Measurements from ENCODE around the gene GPHN.
A peak's percentile ranks its signal among the peaks of the same experiment; 100 is the strongest.
"Not testable (repeated sequence)": the region's sequence is repeated elsewhere in the genome, so short reads cannot be mapped to it uniquely, and the experiment has no call there.

GPHN gene

DNA sequence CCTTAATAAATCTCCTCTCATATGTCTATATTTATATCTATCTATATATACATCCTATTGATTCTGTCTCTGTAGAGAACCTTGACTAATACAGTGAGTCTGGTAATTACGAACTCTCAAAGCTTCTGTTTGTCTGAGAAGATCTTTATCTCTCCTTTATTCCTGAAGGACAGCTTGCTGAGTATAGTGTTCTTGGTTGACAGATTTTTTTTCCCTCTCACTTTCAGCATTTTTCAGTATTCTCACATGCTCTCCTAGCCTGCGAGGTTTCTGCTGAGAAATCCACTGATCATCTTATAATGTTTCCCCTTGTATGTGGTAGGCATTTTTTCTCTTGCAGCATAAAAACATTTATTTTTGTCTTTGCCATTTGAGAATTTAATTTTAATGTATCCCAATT is 67.1 kb downstream of the GPHN start:
- DNase-seq = no peak
- intact Hi-C loops (cut with DNase I) = no loop called here

DNA sequence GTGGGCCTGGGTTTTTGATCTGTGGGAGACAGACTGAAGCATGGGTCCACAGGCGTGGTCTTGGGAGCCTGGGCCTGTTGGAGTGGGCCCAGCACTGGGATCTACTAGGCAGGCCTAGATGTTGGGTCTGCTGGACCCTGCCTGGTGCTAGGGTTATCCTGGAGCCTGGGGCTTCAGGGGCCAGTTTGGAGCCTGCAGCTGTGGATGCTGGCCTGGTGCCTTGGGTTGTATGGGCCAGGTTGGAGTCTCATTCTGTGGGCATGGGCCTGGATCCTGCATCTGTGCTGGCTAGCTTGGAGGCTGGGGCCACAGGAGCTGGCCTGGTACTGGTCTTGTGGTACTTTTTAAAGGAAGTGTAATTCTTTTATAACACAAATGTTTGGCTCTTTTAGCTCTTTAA is 68.0 kb downstream of the GPHN start:
- intact Hi-C loops (cut with DNase I) = no loop called here
- DNase-seq = no peak

DNA sequence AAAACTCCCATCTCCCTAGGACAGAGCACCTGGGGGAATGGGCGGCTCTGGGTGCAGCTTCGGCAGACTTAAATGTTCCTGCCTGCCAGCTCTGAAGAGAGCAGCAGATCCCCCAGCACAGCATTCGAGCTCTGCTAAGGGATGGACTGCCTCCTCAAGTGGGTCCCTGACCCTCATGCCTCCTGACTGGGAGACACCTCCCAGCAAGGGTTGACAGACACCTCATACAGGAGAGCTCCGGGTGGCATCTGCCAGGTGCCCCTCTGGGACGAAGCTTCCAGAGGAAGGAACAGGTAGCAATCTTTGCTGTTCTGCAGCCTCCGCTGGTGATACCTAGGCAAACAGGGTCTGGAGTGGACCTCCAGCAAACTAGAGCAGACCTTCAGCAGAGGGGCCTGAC is 79.8 kb downstream of the GPHN start:
- DNase-seq; intact Hi-C loops (cut with DNase I): not testable (repeated sequence)

GRCh38 chr14:66595394-66595793 is 87.4 kb downstream of the GPHN start:
- intact Hi-C loops (cut with DNase I) = no loop called here
- no peak for DNase-seq

DNA sequence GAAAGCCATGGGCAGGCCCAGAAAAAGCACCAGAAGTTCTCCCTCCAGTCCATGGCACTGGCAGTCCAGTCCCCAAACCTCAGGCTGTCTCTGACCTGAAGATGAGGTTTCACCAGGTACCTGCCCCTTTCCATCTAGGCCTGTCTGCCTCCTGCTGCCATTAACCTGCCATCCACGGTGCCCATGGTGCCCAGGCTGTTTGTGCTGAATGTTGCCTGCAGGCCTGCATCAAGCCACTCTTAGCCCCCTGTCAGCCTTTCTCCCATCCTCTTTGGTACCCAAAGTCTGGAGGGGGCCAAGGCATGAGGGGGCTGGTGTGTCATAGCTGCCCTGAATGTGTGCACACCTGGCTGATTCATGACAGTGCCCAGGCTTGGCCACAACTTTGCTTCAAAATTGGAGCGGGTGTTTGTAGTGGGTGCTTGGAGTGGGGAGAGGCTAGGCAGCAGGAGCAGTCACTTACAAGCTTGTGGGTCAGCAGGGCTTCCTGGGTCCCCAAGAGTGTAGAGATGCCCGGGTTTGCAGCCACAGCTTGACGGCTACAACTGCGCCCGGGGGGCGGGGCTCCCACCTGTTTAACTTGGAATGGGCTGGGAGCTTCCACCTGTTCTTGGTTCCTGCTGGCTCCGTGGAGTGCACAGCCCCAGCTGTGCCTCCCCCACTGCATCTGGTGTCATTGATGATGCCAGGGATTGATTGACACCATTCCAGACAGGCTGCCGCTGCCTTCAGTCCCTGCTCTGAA is 88.5 kb downstream of the GPHN start:
- DNase-seq = no peak

GRCh38 chr14:66600416-66600815 is 92.5 kb downstream of the GPHN start:
- no peak for DNase-seq
- intact Hi-C loops (cut with DNase I) = no loop called here

More for the DNA sequence above, 88.5 kb downstream of the GPHN start:
- intact Hi-C loops (cut with DNase I) = no loop called here

DNA sequence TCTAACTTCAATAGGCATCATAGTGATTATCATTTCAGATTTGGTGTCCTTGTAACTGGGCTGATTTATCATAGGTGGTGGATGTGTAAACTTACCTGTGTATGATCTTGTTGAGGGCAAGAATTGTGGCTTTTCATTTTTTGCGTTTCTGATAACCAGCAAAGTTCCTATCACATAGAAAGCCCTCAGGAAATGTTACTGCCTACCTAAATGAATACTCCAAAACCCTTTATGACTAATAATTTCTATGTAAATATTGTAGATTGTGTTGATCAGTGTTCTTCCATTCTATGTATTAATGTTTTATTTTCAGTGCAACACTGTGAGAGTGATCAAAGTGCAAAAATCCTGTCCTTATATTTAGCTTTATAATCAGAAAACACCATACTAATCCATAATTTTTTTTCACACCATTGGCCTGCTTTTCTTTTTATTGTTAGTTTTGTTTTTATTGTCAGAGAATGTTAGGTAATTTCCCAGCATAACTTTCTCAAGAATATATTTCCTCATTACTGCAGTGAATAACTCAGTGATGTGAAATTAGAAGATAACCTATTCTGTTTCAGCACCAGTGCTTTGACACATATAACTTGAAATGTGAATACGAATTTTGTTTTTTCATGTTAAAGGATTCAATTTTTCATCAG is 94.1 kb downstream of the GPHN start:
- intact Hi-C loops (cut with DNase I) = no loop called here
- no peak for DNase-seq

DNA sequence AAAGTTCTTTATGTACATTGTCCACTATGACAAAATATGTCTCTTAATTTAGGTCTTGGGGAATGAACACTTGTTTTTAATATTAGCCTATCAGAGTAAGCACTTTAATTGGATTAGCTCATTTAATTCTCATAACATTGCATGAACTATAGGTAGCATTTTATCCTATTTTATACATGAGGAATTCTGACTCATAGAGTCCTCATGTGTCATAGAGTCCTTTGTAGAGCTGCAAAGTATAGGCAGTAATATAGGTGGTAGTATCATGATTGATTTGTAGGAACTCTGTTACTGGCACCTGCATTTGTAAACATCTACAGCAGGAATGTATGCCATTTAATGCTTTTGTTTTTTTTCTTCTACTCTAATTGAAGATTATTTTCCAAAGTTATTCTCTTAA is 96.0 kb downstream of the GPHN start:
- no peak for DNase-seq
- intact Hi-C loops (cut with DNase I) = no loop called here

- intact Hi-C loops (cut with DNase I) = no loop called here
- no peak for DNase-seq
Measured at GRCh38 chr14:66606826-66607225, 98.9 kb downstream of the GPHN start.

GRCh38 chr14:66610154-66610563 is 102.2 kb downstream of the GPHN start:
- DNase-seq = no peak

DNA sequence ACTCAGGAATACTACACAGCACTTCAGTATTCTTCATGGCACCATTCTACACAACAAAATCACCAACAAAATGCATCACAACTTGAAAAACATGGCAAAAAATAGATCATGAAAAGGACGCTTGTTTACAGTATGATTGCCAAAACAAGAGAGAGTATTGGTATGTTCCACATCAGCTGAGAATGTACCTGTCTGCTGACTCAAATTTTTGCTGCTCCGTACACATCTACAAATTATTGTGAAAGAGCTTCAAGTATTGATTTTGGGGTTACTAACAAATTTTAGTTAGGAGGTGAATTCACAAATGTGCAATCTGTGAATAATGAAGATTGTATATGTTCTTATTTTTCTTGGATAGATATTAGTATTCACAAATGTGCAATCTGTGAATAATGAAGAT is 105.4 kb downstream of the GPHN start:
- intact Hi-C loops (cut with DNase I) = no loop called here
- DNase-seq = no peak

More at GRCh38 chr14:66610154-66610563, 102.2 kb downstream of the GPHN start:
- intact Hi-C loops (cut with DNase I) = no loop called here

DNA sequence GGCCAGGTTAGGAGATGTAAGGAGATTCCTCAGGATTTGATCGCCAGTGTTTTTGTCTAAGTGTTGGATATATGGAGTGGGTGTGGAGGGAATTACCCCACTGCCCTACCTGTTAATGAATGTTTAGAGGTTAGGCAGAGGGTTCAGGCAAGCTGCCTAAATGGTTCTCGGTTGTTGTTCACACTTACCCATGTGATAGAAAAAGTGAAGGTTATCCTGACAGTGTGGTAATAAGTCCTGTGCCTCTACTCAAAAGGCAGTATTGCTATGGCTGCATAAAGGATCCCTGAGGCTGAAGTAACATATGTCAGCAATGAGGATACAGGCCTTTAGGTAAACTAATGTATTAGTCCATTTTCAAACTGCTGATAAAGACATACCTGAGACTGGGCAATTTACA is 112.0 kb downstream of the GPHN start:
- intact Hi-C loops (cut with DNase I) = no loop called here
- DNase-seq = no peak

- intact Hi-C loops (cut with DNase I) = no loop called here
- no peak for DNase-seq
Measured at GRCh38 chr14:66623838-66624237, 115.9 kb downstream of the GPHN start.

DNA sequence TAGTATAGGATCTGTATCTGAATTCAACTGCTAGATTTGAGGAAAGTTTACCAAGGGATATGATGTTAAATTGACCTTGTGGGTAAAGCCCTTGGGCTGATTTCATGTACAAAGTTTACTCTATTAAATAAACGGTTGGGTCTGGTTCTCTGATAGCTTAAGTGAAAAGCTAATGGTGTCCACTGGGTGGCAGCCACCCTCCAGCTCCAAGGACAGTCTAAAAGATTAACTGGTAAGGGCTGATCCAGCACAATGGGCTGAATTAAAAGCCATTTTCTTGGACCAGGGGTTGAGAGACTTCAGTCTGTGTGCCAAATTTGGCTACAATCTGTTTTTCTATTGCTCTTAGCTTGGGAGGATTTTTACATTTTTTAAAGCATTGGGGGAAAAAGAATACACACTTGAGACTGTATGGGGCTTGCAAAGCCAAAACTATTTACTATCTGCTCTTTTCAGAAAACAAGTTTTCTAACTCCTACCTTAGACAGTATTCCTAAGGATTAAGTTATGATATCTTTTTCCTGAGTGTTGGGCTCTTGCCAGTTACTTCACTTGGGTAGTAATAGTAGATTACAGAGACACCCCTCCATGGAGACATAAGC is 116.5 kb downstream of the GPHN start:
- intact Hi-C loops (cut with DNase I) = no loop called here

DNA sequence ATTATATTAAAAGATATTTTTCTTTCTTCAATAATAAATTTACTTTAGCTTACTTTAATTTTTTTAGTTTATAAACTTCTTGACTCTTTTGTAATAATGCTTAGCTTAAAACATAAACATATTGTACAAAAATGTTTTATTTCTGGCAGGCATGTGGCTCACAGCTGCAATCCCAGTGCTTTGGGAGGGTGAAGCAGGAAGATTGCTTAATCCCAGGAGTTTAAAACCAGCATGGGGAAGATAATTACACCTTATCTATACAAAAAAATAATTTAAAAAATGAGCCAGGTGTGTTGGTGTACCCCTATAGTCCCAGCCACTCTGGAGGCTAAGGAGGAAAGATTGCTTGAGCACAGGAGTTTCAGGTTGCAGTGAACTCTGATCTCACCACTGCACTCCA is 120.7 kb downstream of the GPHN start:
- intact Hi-C loops (cut with DNase I) = no loop called here
- DNase-seq = no peak

More for the DNA sequence above, 116.5 kb downstream of the GPHN start:
- DNase-seq = peak in 41 of 42 donors; percentile 10 to 82 (median 57)

DNA sequence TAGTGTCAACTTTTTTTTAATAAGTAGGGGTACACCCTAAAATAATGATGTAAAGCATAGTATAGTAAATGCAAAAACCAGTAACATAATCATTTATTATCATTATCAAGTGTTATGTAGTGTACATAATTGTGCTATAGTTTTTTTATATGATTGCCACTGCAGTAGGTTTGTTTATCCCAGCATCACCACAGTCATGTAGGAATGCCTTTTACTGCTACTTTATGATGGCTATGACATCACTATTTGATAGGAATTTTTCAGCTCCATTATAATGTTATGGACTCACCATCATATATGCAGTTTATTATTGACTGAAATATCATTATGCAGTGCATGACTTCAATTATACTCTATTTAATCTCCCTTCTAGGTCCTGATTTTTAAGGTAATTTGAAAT is 121.6 kb downstream of the GPHN start:
- no peak for DNase-seq
- intact Hi-C loops (cut with DNase I) = no loop called here

DNA sequence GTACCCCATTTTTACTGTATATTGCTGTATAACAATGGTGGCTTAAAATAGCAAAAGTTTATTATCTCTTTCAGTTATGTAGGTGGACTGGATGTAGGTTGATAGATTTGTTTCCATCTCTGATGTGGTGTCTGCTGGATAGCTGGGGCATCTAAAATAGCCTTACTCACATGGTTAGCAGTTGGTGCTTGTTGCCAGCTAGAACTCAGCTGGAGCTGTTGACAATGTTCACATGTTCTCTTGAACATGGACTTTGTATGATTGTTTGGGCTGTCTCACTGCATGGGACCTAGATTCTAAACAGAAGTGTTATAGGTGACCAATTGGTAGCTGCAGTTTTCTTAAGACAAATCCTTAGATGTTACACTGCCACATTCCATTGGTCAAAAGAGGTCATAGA is 126.9 kb downstream of the GPHN start:
- no peak for DNase-seq
- intact Hi-C loops (cut with DNase I) = no loop called here

- intact Hi-C loops (cut with DNase I) = no loop called here
- no peak for DNase-seq
Measured at GRCh38 chr14:66635435-66635834, 127.5 kb downstream of the GPHN start.

DNA sequence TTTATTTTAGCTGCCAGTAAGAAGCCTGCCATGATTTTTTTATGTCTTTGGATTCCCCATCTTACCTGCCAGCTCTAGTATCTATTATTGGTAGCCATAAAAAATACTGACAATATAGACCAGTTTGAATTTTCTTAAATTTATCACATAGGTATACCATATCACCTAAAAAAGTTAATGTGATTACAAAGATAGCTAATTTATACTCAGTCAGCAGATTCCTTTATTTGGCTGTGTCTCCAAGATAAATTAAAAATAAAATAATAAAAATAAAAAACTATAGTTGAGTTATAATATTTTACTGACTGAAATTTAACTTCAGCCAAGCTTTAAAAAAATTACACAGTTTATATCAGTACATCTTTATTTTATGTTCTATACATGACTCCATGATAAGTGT is 128.3 kb downstream of the GPHN start:
- DNase-seq = no peak
- intact Hi-C loops (cut with DNase I) = no loop called here

DNA sequence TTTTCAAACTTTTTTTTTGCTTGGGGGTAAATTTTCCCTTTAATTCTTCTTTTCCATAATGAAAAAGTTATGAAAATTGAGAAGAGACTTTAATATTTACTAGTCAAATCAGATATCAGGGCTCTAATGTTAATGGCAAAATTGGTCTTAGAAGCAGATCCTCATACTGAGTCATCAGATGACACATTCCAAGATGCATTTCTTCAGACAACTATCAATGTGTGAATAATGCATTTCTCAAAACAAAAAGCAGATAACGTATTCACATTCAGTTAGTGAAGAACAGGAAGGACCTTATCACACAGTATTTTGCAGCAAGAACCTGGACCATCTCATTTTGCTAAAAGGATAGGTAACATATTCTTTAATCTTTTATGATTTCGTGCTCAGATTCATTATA is 130.7 kb downstream of the GPHN start:
- intact Hi-C loops (cut with DNase I) = no loop called here

More for the DNA sequence above, 130.7 kb downstream of the GPHN start:
- no peak for DNase-seq

All from head of caudate nucleus (tissue), 42 donors.